Gastrocnemius medialis (tissue), 4 donors: Measurements from ENCODE around the gene KIAA1614. TPM values are rescaled to one million over a fixed set of nuclear protein-coding genes. Genes with fewer than 3 reads are reported as not detected.

Experiments
- ATAC-seq, 2 donors: fragments of 150-250 bp; one replicate each; pipeline ENCODE4 v1.9.1; 2016
- DNase-seq, 2 donors: peaks; one replicate each; pipeline ENCODE4 v3.0.0-alpha.2; 2019
- H3K27ac ChIP-seq, 4 donors: fragments of 200-600 bp; sonication (generic); 1 replicate in 1 of 4; 2 replicates in 3 of 4; pipeline ENCODE4 v1.5.1; 2016 to 2018; ENCODE audit warnings: mild to moderate bottlenecking in 2 of 4, moderate library complexity in 1 of 4
- H3K27me3 ChIP-seq, 3 donors: fragments of 200-600 bp; sonication (generic) in 2 of 3; 1 replicate in 1 of 3; 2 replicates in 2 of 3; pipeline versions ENCODE4 v1.5.1 to v1.6.0; 2016 to 2019; ENCODE audit warnings: mild to moderate bottlenecking in 1 of 3, moderate library complexity in 1 of 3
- H3K36me3 ChIP-seq, 2 donors: fragments of 200-600 bp; sonication (generic) in 1 of 2; one replicate each; pipeline ENCODE4 v1.5.1; 2017 to 2018
- H3K4me1 ChIP-seq, 2 donors: fragments of 200-600 bp; sonication (generic) in 1 of 2; one replicate each; pipeline ENCODE4 v1.5.1; 2016 to 2017; ENCODE audit warnings: mild to moderate bottlenecking in 2 of 2
- H3K4me3 ChIP-seq, 4 donors: fragments of 200-600 bp; sonication (generic) in 3 of 4; 1 replicate in 1 of 4; 2 replicates in 3 of 4; pipeline ENCODE4 v1.5.1; 2016 to 2019; ENCODE audit warnings: mild to moderate bottlenecking in 2 of 4
- H3K9me3 ChIP-seq, 3 donors: fragments of 200-600 bp; sonication (generic) in 2 of 3; 1 replicate in 1 of 3; 2 replicates in 2 of 3; pipeline ENCODE4 v1.5.1; 2016 to 2019
- CTCF ChIP-seq, 5 experiments: fragments of 450-650 bp in 3 of 5; fragments of 200-600 bp in 2 of 5; sonication (generic) in 2 of 5; IDR thresholded peaks in 4 of 5; conservative IDR thresholded peaks in 1 of 5; 1 replicate in 4 of 5; 2 replicates in 1 of 5; pipeline ENCODE4 v1.5.1; 2016 to 2019; ENCODE audit warnings: antibody characterized with exemption in 5 of 5, mild to moderate bottlenecking in 3 of 5, moderate library complexity in 3 of 5
- POLR2A ChIP-seq, 2 donors: fragments of 450-650 bp; IDR thresholded peaks; one replicate each; pipeline ENCODE4 v1.6.1; 2017; ENCODE audit warnings: antibody characterized with exemption in 2 of 2, mild to moderate bottlenecking in 2 of 2, moderate library complexity in 2 of 2
- in situ Hi-C, 4 donors: fragments of 200-750 bp; cut with MboI; loops; one replicate each; pipeline versions ENCODE4 v1.15.0 to v1.8.0; 2017; ENCODE audit warnings: low sequenced_read_pairs in 4 of 4
- intact Hi-C: fragments of 100-400 bp; cut with DNase I; formaldehyde crosslinking; loops from one replicate; pipeline ENCODE4 v1.15.1; 2023; ENCODE audit warnings: low total_unique reads
- total RNA-seq, 4 donors: library from RNA; depleted of rRNA; stranded (reverse); fragments of >200 nt; gene quantifications; one replicate each; pipeline versions ENCODE4 v1.1.0 to v1.2.3, GENCODE V29; 2016

KIAA1614 gene
- total RNA-seq, 4 donors from 2014 or later, result 0.51 to 3.3 (median 1.3) TPM

- Histone ChIP-seq H3K27me3 (no peaks in the 10 kb centered on the region), H3K9me3 (no peaks in the 10 kb centered on the region), H3K4me3 (no peak overlapping the region), H3K27ac (no peak overlapping the region), H3K4me1 (no peaks in the 10 kb centered on the region), H3K36me3 (no peaks in the 10 kb centered on the region)
- no peak for TF ChIP-seq CTCF (IDR thresholded peaks at IDR 0.05 in 4 of 5, conservative IDR thresholded peaks at IDR 0.05 in 1 of 5)
- TF ChIP-seq POLR2A (IDR thresholded peaks at IDR 0.05), result no peak
- ATAC-seq, result no peak
- in situ Hi-C loops, result no loop called here
- intact Hi-C loops, result no loop called here
- no peak for DNase-seq
These were observed 6.8 kb upstream of the KIAA1614 start for GRCh38 chr1:180905927-180906326.

GRCh38 chr1:180906511-180906910, 6.2 kb upstream of the KIAA1614 start:
- no peak for DNase-seq
- Histone ChIP-seq H3K36me3 (no peaks in the 10 kb centered on the region), H3K27me3 (no peaks in the 10 kb centered on the region), H3K27ac (no peak overlapping the region), H3K9me3 (no peaks in the 10 kb centered on the region), H3K4me1 (no peaks in the 10 kb centered on the region), H3K4me3 (no peak overlapping the region)
- TF ChIP-seq CTCF (IDR thresholded peaks at IDR 0.05 in 4 of 5, conservative IDR thresholded peaks at IDR 0.05 in 1 of 5), result no peak
- in situ Hi-C loops (no loop called here), intact Hi-C loops (no loop called here)
- no peak for ATAC-seq

- H3K4me3 ChIP-seq, result no peak overlapping the region
- no peaks in the 10 kb centered on the region for H3K9me3 ChIP-seq
- intact Hi-C loops (no loop called here), in situ Hi-C loops (no loop called here)
- TF ChIP-seq POLR2A (IDR thresholded peaks at IDR 0.05), result no peak
- no peaks in the 10 kb centered on the region for H3K36me3 ChIP-seq
- ATAC-seq, result no peak
- H3K27me3 ChIP-seq, result peaks cover 0 to 3% (median 0%) of the 10 kb centered on the region in 3 donors
- no peak overlapping the region for H3K27ac ChIP-seq
- peaks cover 0 to 4% of the 10 kb centered on the region in 2 donors for H3K4me1 ChIP-seq
- no peak for DNase-seq
These were observed 5.2 kb upstream of the KIAA1614 start for GRCh38 chr1:180907313-180908055.

- in situ Hi-C loops, result no loop called here
- DNase-seq (no peak), ATAC-seq (no peak)
- Histone ChIP-seq H3K9me3 (no peaks in the 10 kb centered on the region), H3K36me3 (no peaks in the 10 kb centered on the region), H3K27me3 (peaks cover 0 to 3% (median 3%) of the 10 kb centered on the region in 3 donors), H3K4me3 (no peak overlapping the region), H3K27ac (no peak overlapping the region), H3K4me1 (peaks cover 0 to 4% of the 10 kb centered on the region in 2 donors)
- intact Hi-C loops, result no loop called here
- TF ChIP-seq POLR2A (IDR thresholded peaks at IDR 0.05) (no peak), CTCF (IDR thresholded peaks at IDR 0.05 in 4 of 5, conservative IDR thresholded peaks at IDR 0.05 in 1 of 5) (no peak)
These were observed 4.5 kb upstream of the KIAA1614 start for GRCh38 chr1:180908074-180908765.

- H3K4me3 ChIP-seq, result no peak overlapping the region
- peaks cover 0 to 10% (median 3%) of the 10 kb centered on the region in 3 donors for H3K27me3 ChIP-seq
- H3K27ac ChIP-seq, result no peak overlapping the region
- no peaks in the 10 kb centered on the region for H3K36me3 ChIP-seq
- intact Hi-C loops (no loop called here), in situ Hi-C loops (no loop called here)
- DNase-seq (no peak), ATAC-seq (no peak)
- TF ChIP-seq CTCF (IDR thresholded peaks at IDR 0.05 in 4 of 5, conservative IDR thresholded peaks at IDR 0.05 in 1 of 5) (no peak), POLR2A (IDR thresholded peaks at IDR 0.05) (no peak)
- H3K4me1 ChIP-seq, result peaks cover 0 to 4% of the 10 kb centered on the region in 2 donors
- H3K9me3 ChIP-seq, result no peaks in the 10 kb centered on the region
These were observed 3.7 kb upstream of the KIAA1614 start for GRCh38 chr1:180909005-180909414.
